ENCODE results near the gene ELFN1.

Gene ELFN1

DNA sequence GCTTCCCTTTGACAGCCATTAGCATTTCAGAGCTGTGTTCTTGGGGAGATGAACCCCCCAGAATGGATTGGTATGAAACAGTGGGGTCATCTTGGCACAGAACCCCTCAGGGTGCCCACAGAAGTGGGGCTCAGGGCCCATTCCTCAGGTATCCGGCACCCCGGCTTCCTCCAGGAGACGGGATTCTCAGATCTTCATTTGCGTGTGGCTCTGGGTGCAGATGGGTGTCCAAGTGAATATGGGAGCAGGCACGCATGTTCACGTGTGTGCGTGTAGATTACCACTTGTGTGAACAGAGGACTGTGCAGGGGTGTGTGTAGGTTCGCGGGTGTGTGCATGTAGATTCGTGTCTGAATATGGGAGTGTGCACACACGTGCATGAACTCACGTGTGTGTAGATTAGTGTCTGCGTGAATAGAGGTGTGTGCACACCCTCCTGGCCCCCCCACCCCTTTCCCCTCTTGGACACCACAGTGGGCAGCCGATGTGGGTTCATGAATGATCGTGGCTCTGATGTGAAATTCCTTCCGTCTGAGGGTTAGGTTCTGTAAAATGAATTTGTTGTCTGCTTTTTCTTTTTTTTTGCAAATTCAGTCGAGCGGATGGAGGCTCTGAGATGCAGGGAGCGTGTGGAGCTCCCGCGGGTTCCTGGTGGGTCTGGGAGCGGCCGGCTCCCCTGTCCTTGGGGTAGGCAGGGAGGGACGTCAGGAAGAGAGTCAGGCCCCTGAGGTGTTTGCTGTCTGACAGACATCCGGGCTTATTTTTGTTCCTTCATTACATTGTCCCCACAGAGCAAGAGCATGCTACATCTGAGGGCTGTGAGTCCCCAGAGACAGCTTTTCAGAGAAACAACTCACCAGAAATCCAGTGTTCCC is 7.4 kb downstream of the ELFN1 start:
- DNase-seq, result no peak

GRCh38 chr7:1678081-1678543 is 8.0 kb downstream of the ELFN1 start:
- DNase-seq, result no peak

DNA sequence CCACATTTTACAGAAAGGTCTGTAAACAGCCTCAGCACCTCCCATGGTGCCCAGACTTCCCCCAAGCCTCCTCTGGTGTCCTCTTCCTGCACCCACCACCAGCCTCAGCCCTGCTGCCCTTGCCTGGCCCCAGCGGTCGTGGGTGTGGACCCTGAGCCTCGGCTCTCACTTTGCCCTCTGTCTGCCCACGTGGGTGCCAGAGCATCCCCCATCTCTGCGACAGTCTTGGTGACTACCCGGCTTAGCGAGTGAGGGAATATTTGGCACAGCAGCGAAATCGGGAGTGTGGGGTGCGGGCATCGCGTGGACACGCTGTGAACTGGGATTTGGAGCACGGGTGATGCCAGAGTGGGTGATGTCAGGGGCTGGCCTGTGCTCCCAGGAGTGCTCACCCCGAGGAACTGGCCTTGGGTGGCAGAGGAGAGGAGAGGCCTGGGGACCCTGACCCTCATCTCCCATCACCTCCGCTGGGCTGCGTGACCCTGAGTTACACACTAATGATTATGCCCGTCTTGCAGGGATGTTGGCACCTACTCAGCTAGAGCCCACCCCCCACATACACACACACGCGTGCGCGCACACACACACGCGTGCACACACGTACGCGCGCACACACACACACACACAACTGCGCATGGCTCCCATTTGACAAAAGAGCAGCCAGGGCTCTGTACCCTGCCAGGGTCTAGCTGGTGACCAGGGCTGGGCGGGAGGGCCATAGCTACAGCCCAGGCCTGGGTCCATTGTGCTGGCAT is 8.7 kb downstream of the ELFN1 start:
- no peak for DNase-seq

GRCh38 chr7:1679326-1679965 is 9.4 kb downstream of the ELFN1 start:
- DNase-seq, result no peak

- DNase-seq, result no peak
Measured at GRCh38 chr7:1679966-1680730, 10.1 kb downstream of the ELFN1 start.

GRCh38 chr7:1681581-1681980 is 11.5 kb downstream of the ELFN1 start:
- no peak for DNase-seq

GRCh38 chr7:1685000-1685624 is 15.0 kb downstream of the ELFN1 start:
- DNase-seq, result no peak

GRCh38 chr7:1688542-1688941 is 18.5 kb downstream of the ELFN1 start:
- no peak for DNase-seq

- no peak for DNase-seq
Measured at GRCh38 chr7:1689311-1689710, 19.2 kb downstream of the ELFN1 start.

DNA sequence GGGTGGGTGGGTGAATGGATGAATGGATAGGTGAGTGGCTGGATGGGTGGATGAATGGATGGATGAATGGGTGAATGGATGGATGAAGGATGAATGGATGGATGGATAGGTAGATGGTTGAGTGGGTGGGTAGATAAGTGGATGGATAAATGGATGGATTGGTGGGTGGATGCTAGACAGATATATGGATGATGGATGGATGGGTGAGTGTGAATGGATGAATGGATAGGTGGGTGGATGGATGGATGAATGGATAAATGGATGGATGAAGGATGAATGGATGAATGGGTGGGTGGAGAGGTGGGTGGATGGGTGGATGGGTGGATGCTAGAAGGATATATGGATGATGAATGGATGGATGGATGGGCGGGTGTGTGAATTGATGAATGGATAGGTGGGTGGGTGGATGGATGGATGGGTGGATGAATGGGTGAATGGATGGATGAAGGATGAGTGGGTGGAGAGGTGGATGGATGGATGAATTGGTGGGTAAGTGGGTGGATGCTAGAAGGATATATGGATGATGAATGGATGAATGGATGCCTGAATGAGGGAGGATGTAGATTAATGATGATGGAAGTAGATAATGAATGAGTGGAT is 20.4 kb downstream of the ELFN1 start:
- DNase-seq, result no peak

GRCh38 chr7:1691096-1691495 is 21.0 kb downstream of the ELFN1 start:
- no peak for DNase-seq

GRCh38 chr7:1691601-1692514 is 21.8 kb downstream of the ELFN1 start:
- DNase-seq, result no peak

DNA sequence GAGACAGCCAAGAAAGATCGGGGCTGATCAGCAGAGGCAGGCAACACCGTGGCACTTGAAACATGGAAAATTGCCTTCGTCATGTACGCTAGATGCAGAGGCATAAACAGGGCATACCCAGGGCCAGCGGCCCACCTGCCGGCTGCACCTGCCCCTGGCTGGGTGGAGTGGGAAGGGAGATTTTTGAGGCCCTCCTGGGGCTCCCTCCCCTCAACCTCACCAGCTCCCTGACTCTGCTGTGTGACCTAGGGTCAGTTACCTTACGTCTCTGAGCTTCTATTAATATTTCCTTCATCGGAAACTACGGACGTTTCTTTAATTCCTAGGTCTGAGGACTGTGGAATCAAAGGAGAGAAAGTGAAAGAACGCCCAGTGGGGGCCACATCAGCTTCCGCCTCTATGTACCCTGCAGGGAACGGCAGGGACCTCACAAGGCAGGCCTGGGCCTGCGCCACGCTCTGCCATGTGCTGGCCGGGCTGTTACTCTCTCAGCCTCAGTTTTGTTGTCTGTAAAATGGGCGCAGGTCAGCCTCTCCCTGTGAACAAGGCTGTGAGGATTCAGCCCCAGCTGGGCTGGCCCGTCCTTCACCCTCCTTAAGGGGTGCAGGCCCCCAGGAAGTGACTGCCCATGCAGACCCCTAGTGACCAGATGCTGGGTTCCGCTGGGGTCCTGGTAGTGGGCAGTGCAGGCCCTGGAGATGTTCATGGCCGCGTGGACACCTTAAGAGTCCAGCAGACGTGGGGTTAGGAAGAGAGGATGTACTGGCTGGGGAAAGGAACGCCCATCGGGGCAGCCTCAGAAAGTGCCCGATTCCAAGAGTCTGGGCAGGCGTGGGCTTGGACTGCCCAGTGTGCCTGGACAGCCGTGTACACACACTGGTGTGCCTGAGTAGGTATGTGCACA is 22.7 kb downstream of the ELFN1 start:
- no peak for DNase-seq

DNA sequence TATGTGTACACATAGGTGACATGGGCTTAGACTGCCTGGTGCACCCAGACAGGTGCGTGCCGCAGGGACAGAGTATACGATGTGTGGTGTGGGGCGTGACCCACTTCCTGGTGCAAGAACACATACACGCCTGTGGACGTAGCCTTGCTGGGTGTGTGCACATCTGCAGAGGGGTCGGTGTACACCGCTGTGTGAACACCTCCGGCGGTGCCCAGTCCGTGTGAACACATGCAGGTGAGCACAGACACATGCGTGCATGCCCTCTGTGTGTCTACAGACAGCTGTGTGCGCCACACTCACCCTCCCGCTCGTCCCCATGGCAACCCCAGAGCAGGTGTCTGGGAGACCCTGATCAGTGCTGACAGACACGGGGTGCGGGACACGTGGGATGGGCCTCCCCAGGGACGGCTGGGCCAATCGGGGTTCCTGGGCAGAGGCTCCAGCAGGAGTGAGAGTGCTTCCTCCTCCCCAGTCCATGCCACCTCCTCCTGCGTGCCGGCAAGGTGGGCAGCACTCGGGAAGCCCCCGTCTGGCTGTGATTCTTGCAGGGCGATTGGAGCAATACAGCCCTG is 23.4 kb downstream of the ELFN1 start:
- no peak for DNase-seq

GRCh38 chr7:1693991-1694524 is 24.0 kb downstream of the ELFN1 start:
- DNase-seq, result no peak

GRCh38 chr7:1694611-1695511 is 24.8 kb downstream of the ELFN1 start:
- no peak for DNase-seq

- DNase-seq, result no peak
Measured at GRCh38 chr7:1695800-1696454, 25.9 kb downstream of the ELFN1 start.

Measured in activated naive CD4-positive, alpha-beta T cell (primary cell).